NCI-H1105 (cell line): ENCODE measurements around the gene TEDC2.
"Not testable (repeated sequence)": the region's sequence is repeated elsewhere in the genome, so short reads cannot be mapped to it uniquely, and the experiment has no call there.

Experiments used
- DNase-seq: peaks from one replicate; lab custom pipeline; 2025; lab: John Stamatoyannopoulos, UW

Gene TEDC2

DNA sequence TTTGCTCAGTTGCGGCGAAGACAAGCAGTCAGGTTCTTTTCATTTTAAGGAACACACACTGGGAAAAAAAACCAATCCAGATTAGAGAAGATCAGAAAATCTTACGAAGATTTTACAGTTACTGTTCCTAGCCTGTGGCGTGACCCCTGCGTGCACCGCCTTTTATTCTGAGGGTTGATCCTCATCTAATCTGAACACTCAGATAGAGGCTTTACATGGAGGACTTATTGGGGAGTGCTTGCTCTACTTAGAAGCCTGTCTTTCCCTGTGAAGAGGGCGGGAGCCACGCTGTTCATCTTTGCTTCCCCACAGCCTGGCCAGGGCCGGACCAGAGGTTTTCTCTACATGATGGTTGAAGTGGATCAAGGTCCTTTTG is 16.4 kb downstream of the TEDC2 start:
- no peak for DNase-seq

DNA sequence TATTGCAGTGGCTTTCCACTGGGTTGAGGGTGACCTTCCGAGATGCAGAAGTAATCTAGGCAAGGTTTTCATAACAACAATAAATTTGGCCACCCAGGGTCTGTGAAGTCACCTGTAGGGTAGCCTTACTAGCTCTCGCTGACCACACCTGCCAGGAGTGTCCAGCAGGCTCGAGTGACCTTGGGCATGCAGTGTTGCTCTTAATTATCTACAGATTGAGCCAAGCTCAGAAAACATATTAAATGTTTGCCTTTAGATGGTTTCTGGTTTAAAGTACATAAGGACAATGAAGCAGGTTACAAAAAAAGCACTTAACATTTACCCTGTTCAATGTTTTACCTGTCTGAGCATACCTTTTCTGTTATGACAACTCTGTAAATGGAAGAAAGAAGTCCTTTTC is 16.8 kb downstream of the TEDC2 start:
- no peak for DNase-seq

- DNase-seq, result no peak
Measured at GRCh38 chr16:2477327-2477726, 17.4 kb downstream of the TEDC2 start.

DNA sequence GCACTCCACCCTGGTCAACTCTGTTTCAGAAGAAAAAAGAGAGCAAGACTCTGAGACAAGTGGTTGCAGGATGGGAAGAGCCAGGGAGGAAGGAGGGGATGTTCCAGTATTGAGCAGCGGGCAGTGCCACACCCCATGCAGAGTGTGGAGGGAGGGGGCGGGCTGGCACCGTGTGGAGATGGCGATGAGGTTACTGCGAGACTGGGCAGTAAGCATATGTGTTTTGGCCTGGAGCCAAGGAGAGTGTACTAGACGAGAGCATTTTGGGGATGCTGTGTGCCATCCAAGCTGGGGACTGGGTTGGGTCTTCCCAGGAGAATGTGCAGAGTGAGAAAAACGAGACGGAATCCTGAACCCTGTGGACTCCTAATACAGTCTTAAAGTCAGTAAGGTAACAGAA is 18.4 kb downstream of the TEDC2 start:
- DNase-seq, result no peak

DNA sequence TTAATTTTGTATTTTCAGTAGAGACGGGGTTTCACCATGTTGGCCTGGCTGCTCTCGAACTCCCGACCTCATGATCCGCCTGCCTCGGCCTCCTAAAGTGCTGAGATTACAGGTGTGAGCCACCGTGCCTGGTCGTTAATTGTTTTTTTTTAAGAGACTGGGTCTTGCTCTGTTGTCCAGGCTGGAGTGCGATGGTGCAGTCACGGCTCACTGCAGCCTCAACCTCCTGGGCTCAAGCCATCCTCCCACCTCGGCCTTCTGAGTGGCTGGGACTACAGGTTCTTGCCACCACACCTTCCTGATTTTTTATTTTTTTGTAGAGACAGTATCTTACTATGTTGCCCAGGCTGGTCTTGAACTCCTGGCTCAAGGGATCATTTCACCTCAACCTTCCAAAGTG is 20.1 kb downstream of the TEDC2 start:
- not testable (repeated sequence) for DNase-seq

DNA sequence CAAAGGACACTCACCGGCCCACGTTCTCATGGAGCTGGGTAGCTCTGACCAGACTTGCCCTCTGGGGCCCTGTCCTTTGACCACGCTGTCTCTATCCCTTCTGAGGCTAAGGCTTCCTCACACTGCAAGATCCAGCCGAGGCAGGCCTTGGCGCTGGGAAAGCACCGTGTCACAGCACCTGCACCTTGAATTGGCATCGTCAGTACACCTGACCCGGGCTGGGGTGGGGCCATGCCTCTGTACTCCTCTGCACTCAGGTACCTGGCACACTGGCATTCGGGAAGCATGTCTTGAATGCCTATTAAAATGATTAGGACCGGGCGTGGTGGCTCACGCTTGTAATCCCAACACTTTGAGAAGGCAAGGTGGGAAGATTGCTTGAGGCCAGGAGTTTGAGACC is 21.0 kb downstream of the TEDC2 start:
- no peak for DNase-seq

DNA sequence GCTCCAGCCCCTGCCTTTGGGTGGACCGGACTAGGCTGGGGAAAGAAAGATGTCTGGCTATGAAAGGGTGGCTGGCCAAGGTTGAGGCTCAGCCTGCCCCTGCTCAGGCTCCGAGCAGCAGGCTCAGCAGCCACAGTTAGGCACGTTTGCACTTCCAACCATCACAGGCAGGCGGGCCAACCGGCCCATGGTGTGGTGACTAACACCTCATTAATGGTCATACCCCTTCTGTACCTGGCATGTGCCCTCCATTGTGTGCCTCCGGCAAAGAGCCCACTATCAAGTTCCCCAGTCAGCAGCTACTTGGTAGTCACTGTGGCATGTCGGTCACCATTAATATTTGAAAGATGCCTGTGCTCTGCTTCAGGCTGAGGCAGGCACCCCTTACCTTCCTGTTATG is 21.8 kb downstream of the TEDC2 start:
- DNase-seq, result no peak

- no peak for DNase-seq
Measured at GRCh38 chr16:2482249-2482648, 22.3 kb downstream of the TEDC2 start.

DNA sequence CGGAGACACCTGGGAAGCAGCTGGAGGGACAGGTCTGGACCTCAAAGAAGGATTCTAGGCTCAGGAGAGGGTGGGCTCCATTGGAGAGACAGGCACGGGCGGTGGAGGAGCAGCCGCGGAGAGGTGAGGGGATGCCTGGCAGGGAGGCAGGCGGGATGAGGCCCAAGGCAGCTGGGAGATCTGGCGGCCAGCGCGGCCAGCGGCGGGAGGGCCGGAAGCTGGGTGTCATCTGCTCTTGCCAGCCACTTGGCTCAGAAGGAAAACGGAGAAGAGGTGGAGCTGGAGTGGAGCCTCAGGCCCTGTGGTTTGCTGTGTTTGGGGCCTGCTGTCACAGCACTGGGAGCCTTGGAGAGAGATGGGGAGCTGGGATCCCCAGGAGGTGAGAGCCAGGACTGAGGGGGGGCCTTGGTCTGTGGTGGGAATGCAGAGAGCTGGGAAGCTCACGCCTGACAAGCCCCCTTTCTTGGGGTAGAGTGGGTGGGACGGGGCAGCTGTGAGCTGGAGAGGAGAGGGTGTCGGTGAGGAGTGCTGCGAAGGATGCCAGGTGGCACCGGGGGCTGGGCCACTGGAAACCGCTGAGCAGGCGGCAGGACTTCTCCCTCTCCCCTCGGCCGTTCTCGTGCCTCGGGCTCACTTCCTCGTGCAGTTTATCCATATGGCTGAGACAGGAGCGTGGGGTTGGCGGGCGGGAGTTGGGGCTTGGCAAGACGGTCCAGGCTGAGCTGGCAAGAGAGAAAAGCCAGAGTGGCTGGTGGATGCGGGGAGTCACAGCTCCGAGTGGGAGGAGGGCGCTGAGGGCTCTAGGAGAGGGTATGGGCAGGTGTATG is 23.0 kb downstream of the TEDC2 start:
- no peak for DNase-seq

DNA sequence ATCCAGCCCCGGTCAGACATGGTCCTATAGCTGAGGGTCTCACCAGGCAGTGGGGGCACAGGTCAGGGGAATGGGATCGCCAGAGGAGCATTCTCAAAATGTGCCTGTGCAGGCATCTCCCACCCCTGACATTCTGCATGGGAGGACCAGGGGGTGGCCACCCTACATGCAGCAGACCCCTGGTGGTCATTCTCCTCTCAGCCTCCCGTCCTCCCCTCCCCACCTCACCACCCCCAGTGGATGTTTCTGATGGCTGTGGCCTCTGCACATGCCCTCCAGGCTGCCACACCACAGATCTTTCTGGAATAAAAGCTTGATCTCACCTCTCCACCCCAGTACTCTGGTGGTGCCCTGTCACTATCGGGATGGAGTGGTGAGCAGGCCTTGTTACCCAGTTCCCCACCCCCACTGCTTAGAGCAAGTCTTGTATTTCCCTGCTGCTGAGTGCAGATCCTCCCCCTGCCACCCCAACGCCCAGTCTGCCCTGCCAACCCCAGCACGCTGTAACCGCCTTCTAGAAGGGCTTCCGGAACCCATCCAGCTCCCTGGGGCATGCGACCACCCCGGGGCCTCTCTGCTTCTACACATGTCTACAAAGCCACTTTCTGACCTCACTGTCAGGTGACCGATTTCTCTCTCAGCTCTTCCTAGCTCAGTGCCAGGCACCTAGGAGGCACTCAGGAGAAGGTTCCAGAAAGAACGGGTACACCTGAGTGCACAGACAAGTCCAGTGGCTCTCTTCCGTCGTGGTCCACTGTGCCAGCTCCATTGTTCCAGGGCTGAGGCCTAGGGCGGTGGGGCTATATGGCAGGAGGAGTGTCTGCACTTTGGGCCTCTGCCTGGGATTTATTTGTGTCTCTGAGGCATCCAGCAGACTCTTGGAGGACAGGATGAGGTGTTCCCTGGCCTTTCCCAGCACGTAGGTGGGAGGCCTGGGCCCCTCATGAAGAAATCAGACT is 24.3 kb downstream of the TEDC2 start:
- DNase-seq, result no peak

- no peak for DNase-seq
Measured at GRCh38 chr16:2484898-2485508, 25.1 kb downstream of the TEDC2 start.

- DNase-seq, result no peak
Measured at GRCh38 chr16:2485811-2486507, 26.1 kb downstream of the TEDC2 start.

DNA sequence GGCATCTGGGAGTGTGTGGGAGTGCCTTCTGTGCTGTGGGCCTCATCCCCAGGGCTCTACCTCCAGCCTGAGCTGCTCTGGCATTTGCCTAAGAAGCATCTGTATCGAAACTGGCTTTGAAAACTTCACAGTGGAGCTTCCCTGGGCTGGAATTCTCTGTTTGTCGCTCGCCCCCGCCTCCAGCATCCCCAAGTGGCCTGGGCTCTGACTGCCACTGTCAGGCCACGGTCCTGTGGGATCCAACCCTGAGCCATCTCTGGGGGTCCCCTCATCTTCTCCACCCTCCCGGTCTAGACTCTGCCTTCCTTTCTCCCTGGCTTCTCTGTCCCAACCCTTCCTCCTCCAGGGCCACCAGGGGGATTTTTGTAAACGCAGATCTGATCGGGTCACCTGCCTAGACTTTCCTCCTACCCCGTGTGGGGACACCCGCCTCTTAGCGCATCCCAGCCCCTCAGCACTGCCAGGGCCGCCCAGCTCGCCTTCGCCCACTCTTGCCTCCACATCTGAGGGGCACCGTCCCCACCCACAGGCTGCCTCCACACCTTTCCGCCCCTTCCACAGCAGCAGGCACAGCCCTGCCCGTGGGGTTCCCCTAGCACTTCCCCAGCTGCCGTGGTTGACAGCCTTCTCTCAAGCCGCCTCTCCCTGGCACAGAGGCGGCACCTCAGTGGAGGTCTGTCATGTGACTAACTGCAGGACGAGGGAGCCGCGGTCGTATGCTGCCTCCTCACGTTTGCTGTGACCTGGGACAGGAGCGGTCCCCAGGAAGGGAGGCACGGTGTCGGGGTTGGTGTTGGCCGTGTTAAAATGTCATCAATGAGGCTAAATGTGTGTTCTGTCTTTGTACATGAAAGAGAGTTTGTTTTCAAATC is 27.0 kb downstream of the TEDC2 start:
- no peak for DNase-seq

GRCh38 chr16:2487517-2487842 is 27.6 kb downstream of the TEDC2 start:
- no peak for DNase-seq

- no peak for DNase-seq
Measured at GRCh38 chr16:2487903-2488531, 28.1 kb downstream of the TEDC2 start.

DNA sequence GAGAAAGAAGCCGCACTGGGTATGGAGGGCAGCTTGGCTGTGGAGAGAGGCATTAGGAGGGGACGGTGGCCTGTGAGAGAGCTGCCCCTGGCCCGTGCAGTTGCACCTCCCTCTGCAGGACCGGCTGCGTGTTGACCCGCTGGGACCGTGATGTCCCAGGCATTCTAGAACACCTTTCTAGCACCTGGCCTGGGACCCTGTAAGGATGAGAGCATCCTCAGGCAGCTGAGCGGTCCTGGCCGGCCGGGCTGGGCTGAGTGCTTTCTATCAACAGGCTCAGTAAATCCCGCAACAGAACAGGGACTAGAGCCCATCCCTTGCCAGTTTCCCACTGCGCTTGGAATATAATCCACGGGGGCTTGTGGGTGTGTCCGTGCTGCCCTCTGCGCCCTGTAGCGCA is 29.7 kb downstream of the TEDC2 start:
- no peak for DNase-seq

- no peak for DNase-seq
Measured at GRCh38 chr16:2490190-2491105, 30.5 kb downstream of the TEDC2 start.

DNA sequence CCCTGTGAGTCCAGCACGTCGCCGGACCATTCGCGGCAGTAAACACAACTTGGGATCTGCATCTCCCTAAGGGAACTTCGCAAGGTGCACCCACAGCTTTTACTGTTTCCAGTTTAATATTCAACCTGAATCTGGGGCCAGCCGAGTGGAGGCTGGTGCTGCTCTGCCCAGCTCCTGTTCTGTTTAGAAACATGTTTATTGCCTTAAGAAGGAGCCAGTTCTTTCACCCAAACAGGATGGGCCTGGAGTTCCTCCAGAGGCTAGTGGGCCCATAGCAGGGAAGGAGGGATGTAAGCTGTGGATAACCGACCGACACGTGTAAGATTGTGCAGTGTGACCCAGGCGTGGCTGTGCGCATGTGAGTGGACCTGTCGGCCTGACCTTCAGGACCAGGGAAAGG is 32.4 kb downstream of the TEDC2 start:
- no peak for DNase-seq

DNA sequence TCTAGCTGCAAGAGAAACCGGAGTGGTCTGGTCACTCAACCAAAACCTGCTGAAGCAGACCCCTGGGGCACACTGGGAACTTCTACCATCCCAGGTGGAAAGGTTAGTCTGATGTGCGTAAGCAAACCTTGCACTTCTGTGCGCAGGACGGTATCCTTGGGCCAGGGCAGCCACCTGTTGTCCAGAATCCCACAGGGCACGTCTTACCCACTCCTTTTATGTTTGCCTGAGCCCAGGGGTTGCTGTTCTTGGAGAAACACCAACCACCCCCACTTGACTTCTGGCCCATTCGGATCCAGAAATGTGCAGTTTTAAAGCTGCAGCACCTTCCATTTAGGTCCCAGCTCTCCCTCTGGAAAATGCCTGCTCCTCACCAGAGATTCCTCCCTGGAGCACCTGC is 33.7 kb downstream of the TEDC2 start:
- DNase-seq, result no peak

DNA sequence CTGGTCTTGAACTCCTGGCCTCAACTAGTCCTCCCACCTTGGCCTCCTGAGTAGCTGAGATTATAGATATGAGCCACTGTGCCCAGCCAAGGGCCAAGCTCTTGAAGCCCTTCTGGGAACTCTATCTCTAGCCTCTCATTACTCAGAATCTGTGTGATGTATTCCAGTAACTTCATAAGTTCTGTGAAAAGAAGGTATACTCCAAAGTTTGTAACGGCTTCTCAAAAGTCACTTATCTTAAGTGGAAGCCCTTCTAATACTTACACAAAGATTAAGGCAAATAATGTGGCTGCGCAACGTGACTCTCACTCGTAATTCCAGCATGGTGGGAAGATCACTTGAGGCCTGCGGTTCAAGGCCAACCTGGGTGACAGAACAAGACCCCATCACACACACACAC is 34.7 kb downstream of the TEDC2 start:
- DNase-seq, result no peak
